ENCODE data around the gene LCLAT1.
"Not testable (repeated sequence)": the region's sequence is repeated elsewhere in the genome, so short reads cannot be mapped to it uniquely, and the experiment has no call there.

The LCLAT1 gene

DNA sequence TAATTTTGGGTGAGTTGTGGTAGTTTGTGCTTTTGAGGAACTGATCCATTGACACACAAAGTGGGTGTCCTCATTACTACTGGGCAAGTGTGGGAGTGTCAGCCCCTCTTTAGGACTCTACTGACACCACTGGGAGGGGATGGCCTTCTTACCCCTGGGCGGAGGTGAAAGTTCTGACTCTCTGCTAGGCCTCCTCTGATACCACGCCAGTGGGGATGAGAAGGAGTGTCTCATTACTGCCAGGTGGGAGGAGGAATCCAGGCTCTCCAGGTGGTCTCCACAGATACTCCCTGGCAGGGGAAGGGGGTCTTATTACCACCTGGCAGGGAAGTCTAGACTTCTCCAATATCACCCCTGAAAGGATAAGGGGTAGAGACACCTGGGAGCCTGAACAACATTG is 9.1 kb downstream of the LCLAT1 start:
- no peak for DNase-seq

GRCh38 chr2:30456579-30456978 is 9.5 kb downstream of the LCLAT1 start:
- DNase-seq = no peak

DNA sequence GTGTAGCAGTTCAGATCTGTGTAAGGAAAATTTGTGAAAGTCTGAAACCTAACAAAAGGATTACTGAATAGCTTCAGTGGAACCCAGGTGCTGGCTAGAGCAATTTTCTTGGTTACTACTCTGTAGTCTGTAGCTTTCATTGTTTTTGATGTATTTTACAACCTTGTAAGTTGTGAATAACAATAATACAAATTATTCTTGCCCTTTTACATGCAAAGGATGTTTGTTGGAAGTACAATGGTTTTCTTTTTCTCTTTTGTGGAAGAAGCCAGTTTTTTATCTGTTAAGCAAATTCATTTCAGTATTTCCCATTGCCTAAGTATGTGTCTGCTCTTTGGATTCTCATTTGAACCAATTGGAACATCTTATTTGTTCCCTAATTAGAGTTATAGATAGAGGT is 10.2 kb downstream of the LCLAT1 start:
- DNase-seq = no peak

- no peak for DNase-seq
Observed at GRCh38 chr2:30459140-30459539, 12.1 kb downstream of the LCLAT1 start.

GRCh38 chr2:30462131-30462857 is 15.2 kb downstream of the LCLAT1 start:
- DNase-seq = no peak

GRCh38 chr2:30463535-30463934 is 16.5 kb downstream of the LCLAT1 start:
- no peak for DNase-seq

GRCh38 chr2:30464544-30465170 is 17.6 kb downstream of the LCLAT1 start:
- no peak for DNase-seq

DNA sequence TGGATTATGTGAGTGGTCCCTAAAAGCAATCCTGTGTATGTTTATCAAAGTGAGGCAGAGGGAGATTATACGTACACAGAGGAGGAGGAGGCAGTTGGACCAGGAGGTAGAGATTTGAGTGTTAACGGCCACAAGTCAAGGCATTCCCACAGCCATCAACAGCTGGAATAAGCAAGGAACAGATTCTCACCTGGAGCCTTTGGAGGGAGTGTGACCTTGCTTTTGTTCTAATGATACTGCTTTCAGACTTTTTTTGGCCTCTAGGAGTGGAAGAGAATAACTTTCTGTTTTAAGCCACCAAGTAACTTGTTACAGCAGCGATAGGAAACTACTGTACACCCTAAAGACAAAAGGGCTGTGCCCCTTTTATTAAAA is 18.1 kb downstream of the LCLAT1 start:
- DNase-seq = no peak

- no peak for DNase-seq
Observed at GRCh38 chr2:30466216-30466615, 19.2 kb downstream of the LCLAT1 start.

DNA sequence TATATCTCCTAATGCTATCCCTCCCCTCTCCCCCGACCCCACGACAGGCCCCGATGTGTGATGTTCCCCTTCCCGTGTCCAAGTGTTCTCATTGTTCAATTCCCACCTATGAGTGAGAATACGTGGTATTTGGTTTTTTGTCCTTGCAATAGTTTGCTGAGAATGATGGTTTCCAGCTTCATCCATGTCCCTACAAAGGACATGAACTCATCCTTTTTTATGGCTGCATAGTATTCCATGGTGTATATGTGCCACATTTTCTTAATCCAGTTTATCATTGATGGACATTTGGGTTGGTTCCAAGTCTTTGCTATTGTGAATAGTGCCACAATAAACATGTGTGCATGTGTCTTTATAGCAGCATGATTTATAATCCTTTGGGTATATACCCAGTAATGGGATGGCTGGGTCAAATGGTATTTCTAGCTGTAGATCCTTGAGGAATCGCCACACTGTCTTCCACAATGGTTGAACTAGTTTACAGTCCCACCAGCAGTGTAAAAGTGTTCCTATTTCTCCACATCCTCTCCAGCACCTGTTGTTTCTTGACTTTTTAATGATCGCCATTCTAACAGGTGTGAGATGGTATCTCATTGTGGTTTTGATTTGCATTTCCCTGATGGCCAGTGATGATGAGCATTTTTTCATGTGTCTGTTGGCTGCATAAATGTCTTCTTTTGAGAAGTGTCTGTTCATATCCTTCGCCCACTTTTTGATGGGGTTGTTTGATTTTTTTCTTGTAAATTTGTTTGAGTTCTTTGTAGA is 20.2 kb downstream of the LCLAT1 start:
- DNase-seq = not testable (repeated sequence)

GRCh38 chr2:30470426-30470825 is 23.4 kb downstream of the LCLAT1 start:
- no peak for DNase-seq

DNA sequence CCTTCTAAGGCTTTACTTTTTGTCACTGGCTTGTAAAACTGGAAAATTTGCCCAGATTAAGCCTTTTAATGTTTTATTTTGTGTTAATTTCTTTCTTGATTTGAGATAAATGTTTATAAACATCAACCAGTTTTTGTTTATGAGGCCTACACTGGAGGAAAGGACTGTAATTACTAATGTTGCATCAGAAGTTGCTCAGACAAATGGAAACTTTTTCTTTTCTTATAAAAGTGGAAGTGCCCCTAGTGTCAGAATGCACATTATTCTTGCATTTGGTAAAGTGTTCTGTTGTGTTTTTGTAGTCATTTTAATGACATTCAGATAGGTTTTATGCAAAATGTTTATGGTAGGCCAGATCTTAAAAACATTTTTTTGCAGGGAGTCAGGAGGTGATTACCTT is 25.3 kb downstream of the LCLAT1 start:
- DNase-seq = no peak

GRCh38 chr2:30475542-30475941 is 28.5 kb downstream of the LCLAT1 start:
- DNase-seq = no peak

DNA sequence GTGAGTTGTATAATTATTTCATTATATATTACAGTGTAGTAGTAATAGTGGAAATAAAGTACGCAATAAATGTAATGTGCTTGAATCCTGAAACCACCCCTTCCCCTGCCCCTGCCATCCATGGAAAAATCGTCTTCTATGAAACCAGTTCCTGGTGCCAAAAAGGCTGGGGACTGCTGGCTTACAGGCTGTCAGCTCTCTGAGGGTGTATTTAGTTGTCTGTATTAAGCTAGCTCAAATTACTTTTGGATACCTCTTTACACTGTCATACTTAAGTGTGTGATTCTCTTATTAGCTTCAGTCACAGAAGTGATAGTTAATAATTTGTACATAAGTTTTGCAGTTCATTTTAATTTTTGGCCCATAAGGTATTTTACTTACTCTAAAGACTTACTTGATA is 29.6 kb downstream of the LCLAT1 start:
- no peak for DNase-seq

GRCh38 chr2:30480703-30481322 is 33.8 kb downstream of the LCLAT1 start:
- DNase-seq = no peak

DNA sequence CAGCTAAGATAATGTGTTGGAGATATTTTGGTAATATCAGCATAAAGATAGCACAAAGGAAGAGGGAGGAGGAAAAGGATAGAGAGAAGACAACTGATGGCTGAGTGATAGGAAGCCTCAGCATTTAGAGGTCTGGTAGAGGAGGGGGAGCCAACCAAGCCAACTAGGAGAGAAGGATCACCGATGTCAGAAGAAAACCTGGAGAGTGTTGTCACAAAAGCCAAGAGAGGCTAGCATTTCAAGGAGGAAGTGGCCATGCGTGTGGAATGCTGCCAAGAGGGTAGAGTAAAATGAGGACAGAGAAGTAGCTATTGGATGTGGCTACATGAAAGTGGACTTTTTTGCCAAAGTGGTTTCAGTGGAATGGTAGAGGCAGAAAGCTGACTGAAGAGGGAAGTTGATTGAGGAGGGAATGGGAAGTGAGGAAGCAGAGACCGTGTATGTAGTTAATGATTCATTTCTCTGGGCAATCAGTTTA is 34.3 kb downstream of the LCLAT1 start:
- no peak for DNase-seq

DNA sequence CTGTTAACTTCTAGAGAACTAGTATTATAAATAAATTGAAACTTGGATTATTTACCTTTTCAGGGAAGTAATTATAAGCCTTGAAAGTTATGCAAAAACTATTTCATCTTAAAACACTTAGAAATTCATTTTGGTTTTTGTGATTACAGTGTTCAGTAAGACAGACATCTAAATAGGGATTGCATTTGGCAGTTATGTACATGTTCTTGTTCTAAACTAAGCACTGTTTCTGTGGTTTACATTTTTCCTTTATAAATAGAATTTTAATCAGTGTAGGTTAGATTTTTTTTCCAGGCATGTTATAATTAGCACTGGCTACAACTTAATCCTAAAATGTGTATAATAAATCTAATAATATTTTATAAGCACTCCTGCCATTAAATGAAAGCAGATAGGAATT is 35.0 kb downstream of the LCLAT1 start:
- DNase-seq = no peak

- DNase-seq = no peak
Observed at GRCh38 chr2:30484145-30484544, 37.1 kb downstream of the LCLAT1 start.

- no peak for DNase-seq
Observed at GRCh38 chr2:30484995-30485394, 37.9 kb downstream of the LCLAT1 start.

DNA sequence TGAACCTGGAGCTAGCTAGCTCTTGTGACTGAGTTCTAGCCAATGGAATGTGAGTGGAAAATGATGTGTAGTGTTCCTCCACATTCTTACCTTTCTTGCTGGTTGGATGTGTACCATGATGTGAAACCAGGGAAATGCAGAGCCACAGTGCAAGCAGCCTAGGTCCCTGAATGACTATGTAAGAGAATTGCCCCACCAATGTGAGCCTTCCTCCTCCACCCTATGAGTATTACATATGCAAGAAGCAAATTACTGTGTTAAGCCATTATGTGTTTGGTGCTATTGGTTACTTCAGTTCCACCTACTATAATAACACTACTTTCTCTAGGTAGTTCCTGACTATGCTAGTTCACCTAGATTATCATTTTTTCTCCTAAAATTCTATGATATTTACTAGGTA is 39.6 kb downstream of the LCLAT1 start:
- no peak for DNase-seq

DNA sequence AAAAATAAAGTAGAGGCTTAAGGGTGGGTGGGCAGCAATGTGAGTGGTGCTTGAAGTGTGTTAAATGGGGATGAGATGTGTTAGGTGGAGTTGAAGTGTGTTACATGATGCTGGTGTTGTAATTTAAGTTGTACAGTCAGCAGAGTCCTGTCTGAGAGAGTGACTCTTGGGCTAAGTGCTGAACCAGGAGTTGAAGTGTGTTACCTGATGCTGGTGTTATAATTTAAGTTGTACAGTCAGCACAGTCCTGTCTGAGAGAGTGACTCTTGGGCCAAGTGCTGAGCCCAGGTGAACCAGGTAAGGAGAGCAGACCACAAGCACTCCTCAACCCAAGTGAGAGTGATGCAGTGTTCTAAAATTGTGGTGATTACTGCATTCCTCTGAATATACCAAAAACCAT is 40.6 kb downstream of the LCLAT1 start:
- DNase-seq = no peak

GRCh38 chr2:30488012-30488659 is 41.1 kb downstream of the LCLAT1 start:
- DNase-seq = no peak

DNA sequence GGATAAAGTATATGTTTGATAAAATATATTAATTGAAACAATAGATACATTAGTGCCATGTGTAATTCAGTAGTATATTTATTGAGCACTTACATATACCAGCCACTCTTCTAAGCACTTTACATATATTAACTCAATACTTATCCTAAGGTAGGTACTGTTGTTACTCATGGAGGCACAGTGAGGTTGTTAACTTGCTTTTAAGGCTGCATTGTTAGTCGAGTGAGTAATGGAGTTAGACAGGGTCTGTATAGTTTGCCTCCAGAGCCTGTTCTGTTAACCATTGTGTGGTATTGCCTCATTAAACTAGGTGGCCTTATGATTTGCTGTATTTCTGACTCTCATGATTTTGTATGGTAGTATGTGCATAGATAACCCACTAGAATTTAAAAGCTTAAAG is 44.2 kb downstream of the LCLAT1 start:
- no peak for DNase-seq
